HG03280 (cell line): ENCODE results near the gene ARHGAP42.
"Not testable (repeated sequence)": the region's sequence is repeated elsewhere in the genome, so short reads cannot be mapped to it uniquely, and the experiment has no call there.

Experiments used
- ATAC-seq: cut with Tn5 transposase; IDR thresholded peaks from one replicate; pipeline ENCODE4 v1.9.1; 2021; ENCODE audit warnings: mild to moderate bottlenecking, moderate library complexity; ENCODE audit not compliant: unreplicated experiment

ARHGAP42 gene

GRCh38 chr11:101008961-101009689, 322.0 kb downstream of the ARHGAP42 start:
- ATAC-seq, result no peak

DNA sequence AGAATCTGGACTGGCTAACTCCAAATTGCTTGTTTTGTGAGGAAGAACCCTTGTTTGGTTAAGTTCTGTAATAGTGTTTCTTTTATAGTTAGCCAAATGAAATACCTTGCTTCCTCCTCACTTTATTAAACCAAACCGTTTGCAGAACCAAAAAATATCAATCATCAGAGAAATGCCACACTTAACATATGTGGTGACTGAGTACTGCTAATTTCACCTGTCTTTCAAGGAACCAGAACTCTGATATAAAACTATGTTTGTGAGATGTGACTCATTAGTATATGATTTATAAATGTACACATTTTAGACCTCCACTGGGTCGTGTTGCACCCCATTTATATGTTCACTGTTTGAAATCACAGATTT, 322.6 kb downstream of the ARHGAP42 start:
- no peak for ATAC-seq

DNA sequence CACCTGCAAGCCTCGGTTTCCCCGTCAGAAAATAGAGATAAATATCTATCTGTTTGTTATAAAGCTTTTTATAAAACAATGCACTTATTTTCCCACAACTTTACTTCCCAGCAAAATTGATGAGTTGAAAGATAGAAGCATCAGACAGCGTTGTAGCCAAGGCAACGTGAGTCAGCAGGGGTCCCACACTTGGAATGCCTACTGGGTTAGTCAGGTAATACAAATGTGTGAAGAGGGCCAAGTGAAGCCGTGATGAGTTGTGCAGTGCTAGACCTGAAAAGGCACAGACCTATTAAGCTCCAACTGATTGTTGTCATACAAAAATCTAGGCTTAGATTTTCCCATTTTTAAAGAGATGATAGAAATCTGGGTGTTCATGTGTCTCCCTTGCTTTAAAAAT, 323.8 kb downstream of the ARHGAP42 start:
- ATAC-seq, result no peak

- no peak for ATAC-seq
These were observed 324.8 kb downstream of the ARHGAP42 start for GRCh38 chr11:101011881-101012280.

DNA sequence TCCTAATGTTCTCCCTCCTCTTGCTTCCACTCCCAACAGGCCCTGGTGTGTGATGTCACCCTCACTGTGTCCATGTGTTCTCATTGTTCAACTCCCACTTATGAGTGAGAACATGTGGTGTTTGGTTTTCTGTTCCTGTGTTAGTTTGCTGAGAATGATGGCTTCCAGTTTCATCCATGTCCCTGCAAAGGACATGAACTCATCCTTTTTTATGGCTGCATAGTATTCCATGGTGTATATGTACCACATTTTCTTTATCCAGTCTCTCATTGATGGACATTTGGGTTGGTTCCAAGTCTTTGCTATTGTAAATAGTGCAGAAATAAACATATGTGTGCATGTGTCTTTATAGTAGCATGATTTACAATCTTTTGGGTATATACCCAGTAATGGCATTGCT, 326.6 kb downstream of the ARHGAP42 start:
- not testable (repeated sequence) for ATAC-seq

- no peak for ATAC-seq
These were observed 327.7 kb downstream of the ARHGAP42 start for GRCh38 chr11:101014600-101015285.

GRCh38 chr11:101019870-101020269, 332.8 kb downstream of the ARHGAP42 start:
- ATAC-seq, result no peak

- no peak for ATAC-seq
These were observed 335.2 kb downstream of the ARHGAP42 start for GRCh38 chr11:101022256-101022655.

DNA sequence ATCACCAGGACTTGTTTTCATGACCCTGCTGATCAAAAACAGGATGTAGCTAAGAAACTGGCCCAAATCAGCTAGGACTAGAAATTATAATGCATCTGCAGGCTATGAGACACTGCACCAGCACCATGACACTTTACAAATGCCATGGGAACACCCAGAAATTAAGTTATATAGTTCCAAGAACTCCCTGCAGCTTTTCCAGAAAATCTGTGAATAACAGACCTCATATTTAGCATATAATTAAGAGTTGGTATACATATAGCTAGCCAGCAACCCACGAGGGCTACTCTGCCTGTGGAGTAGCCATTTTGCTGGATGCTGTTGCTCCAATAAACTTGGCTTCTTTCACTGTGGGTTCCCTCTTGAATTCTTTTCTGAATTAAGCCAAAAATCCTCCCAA, 341.6 kb downstream of the ARHGAP42 start:
- ATAC-seq, result no peak

DNA sequence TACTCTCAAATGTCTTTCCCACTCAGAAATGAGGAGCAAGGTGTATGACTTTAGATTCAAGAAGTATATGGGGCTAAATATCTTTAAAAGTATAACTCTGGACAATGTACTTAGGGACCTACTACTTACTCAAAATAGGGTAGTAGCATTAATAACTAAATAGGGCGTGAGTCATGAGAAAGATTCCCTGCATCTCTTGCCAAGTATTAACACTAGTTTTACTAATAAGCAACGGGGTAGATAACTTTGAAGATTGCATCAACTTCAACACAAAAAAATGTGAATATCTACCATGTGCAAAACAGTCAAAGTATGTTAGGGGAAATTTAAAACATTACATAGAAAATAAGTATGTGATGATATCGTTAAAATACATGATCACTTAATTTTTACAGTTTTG, 342.9 kb downstream of the ARHGAP42 start:
- ATAC-seq, result no peak

DNA sequence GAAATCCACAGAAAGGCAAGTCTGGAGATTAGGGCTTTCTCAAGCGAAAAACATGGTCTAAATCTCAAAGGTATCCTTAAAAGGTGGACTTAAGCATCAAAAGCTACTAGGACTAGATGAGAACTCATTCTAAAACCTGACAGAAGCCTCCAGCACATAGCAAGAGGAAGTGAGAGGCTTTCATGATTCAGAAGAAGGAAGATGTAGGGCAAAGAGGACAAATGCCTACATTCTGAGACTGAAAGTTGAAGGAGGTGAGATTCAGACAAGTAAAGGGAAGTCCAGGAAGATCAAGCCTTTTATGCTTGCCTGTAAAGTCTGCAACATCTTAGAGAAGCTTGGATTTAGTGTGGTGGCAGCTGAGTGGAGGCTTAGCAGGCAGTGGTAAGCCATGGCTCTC, 343.6 kb downstream of the ARHGAP42 start:
- no peak for ATAC-seq

DNA sequence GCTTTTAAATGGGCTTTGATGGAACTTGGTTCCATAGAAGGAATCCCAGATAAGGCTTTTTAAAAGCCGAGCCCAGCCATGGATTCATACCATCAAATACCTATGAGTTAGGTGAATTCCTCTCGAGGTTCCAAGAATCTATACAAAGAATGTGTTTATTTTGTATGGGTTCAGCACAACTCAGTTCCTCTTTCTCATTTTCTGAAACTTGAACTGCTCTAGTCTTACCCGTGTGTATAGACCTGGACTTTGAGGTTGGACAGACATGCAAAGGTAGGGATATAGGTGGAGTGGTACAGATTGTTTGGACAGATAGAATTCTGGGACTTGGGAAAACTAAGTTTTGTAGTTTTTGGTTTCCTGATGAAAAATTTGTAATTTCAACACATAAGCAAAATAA, 344.6 kb downstream of the ARHGAP42 start:
- no peak for ATAC-seq

DNA sequence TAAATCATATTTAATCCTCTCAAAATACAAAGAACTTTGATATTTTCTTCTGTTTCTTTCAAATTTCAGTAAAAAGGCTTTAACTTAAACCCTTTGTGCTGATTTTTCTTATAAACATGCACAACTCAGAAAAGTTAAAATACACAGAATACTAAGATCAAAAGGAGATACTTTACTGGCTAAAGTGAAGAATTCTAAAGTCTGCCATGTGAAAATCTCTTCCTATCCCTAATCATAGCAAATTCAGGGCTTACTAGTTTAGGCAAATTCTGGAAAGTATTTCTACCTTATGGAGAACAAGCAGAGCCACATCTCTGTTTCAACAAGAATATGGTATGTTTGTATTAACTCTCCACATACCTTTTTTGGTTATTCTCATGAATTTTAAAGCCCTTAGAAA, 345.9 kb downstream of the ARHGAP42 start:
- ATAC-seq, result no peak

- no peak for ATAC-seq
These were observed 347.0 kb downstream of the ARHGAP42 start for GRCh38 chr11:101034076-101034475.

DNA sequence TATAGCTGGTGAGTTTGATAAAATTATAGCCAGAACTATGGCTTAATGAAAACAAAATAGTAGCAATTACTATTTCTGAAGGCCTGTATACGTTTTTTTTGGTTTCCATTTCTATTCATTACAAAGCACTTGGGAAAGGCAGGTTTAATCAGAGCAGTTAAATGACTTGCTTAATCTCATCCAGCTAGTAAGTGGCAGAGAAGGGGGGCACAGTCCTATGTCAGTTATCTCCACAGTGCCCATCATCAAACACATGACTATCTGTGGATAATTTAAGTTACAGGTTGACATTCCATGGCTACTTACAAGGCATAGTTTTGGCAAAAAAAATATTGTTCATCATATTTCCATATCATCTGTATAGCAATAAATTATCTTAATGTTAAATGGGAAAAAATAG, 348.8 kb downstream of the ARHGAP42 start:
- ATAC-seq, result no peak
